M059J (cell line): Measurements from ENCODE around the gene ANGEL1. TPM values are rescaled to one million over a fixed set of nuclear protein-coding genes. Genes with fewer than 3 reads are reported as not detected.

Experiments used
- DNase-seq: peaks from one replicate; pipeline ENCODE4 v3.0.0-alpha.2; 2012; ENCODE audit warnings: low read depth
- total RNA-seq: library from RNA; depleted of rRNA; stranded (reverse); fragments of >200 nt; shearing (Covaris generic); gene quantifications from 2 replicates; pipeline ENCODE4 v1.2.3, GENCODE V29; 2014; rRNA removed

ANGEL1 gene, protein sequence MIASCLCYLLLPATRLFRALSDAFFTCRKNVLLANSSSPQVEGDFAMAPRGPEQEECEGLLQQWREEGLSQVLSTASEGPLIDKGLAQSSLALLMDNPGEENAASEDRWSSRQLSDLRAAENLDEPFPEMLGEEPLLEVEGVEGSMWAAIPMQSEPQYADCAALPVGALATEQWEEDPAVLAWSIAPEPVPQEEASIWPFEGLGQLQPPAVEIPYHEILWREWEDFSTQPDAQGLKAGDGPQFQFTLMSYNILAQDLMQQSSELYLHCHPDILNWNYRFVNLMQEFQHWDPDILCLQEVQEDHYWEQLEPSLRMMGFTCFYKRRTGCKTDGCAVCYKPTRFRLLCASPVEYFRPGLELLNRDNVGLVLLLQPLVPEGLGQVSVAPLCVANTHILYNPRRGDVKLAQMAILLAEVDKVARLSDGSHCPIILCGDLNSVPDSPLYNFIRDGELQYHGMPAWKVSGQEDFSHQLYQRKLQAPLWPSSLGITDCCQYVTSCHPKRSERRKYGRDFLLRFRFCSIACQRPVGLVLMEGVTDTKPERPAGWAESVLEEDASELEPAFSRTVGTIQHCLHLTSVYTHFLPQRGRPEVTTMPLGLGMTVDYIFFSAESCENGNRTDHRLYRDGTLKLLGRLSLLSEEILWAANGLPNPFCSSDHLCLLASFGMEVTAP
- total RNA-seq = 1.0 and 6.6 TPM in 2 replicates

DNA sequence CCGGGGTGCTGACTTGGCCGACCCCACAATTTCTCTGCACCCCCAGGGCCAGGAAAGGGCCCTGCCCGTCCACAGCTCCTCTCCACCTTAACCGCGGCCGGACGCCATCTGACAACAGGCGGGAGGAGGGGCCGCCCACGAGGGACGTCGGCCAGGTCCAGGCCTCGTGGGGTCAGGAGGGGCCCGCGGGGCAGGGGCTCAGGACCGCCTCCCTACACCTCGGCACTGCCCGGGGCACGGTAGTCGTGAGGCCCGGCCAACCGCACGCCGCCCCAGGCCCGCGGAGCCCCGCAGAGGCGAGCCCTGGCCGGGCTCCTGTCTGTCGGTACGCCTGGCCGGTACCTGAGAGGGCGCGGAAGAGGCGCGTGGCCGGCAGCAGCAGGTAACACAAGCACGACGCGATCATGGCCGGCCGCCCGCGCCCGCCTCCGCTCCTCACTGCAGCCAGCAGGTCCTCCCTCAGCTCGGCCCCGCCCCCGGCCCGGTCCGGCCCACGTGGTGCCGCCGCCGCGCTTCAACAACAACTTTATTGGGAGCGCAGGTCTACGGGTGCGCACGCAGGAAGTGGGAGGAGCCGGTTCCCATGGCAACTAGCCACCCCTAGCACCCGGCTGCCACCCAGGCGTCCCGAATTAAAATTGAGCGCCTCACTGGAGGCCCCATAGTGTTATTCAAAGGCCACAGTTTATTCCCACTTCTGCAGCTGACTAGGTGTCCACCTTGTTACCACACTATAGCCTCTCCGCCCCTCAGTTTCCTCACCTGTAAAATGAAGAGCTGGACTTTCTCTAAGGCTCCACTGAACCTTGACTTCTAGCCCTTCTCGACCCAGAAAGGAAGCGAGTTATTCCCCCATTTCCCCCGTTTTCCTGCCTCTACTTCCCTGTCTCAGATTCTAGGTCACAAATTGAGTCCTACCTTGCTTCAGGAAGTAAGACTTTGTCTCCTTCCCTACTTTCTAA lies at the start of gene ANGEL1:
TSS of gene ANGEL1 (minus strand) at position 461 of the 962 bp plus-strand sequence. CDS start at position 406, 55 bp downstream.
- DNase-seq = peak; percentile 89

DNA sequence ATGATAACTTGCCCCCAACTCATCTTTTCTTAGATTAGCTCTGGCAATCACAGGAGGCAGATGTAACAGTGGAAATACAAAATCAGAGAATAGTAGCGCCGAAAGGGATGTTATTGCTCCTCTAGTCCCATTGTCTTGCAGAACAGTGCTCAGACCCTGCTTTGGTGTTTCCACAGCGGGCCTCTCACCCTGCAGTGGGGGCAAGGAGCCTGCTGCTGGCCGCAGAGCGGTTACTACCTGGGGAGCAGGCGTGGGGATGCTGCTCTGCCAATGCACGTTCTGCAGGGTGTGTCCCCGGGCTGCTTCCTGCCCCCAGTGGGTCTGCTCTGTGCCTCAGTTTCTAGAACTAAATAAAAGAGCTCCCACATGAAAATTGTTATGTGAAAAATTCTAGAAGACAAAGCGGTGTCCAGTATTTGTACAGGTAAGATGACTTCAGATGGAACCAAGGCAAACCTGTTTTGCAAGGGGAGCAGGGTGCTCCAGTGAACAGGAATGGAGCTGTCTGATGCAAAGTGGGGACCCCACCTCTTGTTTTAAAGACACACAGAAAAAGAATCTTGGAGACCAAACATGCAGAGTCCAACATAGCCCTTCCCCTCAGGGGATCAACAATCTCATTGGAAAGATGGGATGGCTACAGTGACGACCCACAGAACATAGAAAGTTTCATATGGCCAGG lies 49.0 kb upstream of the ANGEL1 start:
- DNase-seq = no peak

DNA sequence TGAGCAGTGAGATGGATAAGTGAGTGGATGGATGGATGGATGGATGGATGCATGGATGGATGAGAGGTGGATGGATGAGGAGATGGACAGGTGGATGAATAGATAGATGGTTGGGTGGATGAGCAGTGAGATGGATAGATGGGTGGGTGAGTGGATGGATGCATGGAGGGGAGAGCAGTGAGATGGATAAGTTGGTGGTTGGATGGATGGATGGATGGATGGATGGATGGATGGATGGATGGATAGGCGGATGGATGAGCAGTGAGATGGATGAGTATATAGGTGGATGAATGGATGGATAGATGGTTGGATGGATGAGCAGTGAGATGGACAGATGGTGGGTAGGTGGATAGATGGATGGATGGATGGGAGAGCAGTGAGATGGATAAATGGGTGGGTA lies 44.1 kb upstream of the ANGEL1 start:
- no peak for DNase-seq

DNA sequence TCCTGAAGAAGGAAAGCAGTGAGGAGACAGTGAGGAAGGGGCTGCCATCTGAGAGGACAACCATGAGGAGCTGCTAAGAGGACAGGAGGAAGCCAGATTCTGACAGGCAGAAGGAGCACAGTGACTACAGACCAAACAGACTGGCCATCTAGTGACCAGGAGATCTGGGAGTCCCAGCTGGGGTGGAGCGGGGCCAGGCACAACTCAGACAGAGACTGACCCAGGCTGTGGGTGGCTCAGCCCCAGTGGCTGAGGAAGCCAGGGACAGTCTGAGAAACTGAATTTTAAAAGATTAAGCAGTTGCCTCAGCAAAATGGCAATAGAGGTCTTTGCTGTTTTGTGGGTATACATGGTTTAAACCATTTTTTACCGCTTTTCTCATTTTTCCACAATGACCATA lies 42.4 kb upstream of the ANGEL1 start:
- no peak for DNase-seq

DNA sequence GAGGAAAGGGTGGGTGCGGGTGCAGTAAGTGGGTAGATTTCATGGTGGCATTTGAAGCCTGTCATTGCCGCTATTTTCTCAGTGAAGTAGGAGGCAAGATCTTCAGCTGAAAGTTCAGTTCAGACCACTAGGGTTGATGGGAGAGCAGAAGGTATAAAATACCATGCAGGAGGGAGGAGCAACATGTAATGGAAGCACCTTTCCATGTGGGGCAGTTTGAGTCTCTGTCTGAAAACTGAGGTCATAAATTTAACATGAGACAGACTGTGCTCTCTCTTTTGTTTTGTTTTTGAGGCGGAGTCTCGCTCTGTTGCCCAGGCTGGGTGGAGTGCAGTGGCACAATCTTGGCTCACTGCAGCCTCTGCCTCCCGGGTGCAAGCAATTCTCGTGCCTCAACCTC lies 36.2 kb upstream of the ANGEL1 start:
- no peak for DNase-seq

DNA sequence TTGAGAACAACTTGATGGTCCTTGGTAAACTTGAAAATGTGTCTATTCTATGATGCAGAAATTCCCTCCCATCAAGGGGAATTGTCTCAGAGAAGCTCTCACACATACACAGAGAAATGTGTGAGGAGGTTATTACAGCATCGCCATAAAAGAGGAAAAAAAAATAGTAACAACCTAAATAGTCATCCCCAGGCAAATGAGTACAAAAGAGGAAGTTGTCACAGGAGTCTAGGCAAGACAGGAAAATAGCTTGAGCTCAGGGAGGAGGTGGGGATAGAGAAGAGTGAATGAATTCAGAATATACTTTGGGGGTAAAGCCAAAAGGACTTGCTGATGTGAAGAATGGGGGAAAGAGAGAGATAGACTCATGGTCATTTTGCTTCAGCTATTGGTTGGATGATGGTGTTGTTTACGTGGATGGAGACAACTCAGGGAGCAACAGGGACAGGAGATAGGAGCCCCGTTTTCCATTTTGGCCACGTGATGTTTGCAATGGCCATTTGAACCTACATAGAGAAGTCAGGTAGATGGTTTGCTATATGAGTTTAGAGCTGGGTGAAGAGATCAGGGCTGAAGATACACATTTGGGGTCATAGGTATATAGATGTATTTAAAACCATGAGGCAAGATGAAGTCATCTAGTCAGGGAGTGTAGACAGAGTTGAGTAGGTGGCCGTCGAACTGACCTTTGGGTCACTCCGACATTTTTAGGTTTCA lies 33.8 kb upstream of the ANGEL1 start:
- no peak for DNase-seq

DNA sequence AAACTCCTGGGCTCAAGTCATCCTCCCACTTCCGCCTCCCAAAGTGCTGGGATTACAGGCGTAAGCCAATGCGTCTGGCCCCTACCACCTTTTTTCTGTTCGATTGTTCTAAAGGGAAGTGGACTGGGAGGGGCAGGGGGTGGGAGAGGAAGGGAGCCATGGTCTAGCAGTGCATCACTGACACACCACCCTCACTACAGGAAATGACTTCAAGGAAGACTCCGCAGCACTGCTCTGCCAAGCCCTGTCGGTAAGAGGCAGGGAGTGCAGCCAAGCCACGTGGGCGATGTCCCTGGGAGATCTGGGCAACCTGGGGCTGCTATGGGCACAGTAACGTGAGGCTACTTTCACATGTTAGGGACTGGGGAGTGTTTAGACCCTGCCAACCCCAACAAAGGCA lies 31.5 kb upstream of the ANGEL1 start:
- peak; percentile 56 for DNase-seq

DNA sequence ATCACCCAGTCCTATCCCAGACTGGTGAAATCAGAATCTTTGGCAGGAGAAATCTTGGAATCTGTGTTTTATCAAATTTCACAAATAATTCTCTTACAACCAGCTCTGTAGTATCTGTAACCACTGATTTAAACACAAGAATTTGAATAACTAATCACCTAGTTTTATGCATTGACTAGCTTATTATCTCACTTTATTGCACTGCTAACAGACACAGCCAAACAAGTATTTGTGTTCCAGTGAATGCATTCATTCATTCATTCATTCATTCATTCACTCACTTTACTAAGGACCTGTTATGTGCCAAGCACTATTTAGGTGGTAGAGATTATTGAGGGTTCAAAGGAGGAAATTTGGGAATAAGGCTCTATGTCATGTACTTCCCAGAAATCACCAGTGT lies 29.7 kb upstream of the ANGEL1 start:
- DNase-seq = no peak

DNA sequence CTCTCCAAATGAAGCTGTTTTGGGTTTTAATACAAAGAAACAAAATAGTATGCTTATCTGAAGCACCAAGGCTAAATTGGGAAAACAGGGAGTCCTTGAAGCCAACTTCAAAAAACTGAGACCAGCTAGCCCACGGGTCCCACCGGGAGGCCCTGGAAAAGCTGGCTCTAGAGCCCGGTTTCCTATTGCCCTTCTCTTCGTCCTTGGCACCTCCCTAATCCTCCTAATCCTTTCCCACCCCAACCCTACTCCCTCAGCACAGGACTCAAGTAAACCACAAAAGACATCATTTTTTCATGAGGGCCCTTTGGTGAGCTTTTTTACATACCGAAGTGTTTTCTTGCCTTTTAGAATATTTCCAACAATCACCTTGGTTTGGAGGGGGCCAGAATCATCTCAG lies 24.8 kb upstream of the ANGEL1 start:
- DNase-seq = no peak

DNA sequence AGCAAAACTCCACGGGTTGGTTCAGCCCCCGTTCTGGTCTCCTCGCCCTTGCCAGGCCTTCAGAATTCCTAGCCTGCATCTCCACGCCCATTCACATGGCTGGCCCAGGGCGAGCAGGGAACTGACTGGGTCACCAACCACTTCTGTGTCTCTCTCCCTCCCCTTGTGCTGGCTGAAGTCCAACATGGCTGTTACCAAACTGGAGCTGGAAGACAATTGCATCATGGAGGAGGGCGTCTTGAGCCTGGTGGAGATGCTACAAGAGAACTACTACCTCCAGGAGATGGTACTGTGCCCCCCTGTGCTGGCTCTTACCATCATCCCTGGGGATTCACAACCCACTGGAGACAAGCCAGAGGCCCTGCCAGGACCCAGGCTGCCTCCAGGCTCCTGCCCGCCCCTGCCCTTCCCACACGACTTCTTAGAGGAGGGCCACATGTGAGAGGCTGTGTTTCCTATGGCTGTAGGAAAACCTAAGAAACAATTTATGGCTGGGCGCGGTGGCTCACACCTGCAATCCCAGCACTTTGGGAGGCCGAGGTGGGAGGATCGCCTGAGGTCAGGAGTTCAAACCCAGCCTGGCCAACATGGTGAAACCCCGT lies 23.4 kb upstream of the ANGEL1 start:
- no peak for DNase-seq

DNA sequence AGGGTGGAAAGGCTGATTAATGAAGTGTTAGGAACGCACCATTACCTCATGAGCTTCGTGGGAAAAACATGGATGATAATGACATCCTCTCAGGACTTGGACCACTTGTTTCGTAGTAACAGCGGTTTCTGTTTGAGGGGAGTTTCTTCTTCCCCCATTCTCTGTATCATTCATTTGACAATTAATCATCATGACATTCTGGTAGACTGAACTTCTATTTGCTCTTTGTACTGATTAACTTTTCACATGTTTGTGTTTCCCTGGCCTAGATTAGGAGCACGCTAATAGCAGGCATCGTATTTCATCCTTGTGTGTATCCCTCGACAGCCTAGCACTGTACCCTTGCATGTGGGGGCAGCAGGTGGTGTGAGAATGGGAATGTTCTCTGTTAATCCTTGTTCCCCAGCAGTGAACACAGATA lies 21.6 kb upstream of the ANGEL1 start:
- DNase-seq = no peak

DNA sequence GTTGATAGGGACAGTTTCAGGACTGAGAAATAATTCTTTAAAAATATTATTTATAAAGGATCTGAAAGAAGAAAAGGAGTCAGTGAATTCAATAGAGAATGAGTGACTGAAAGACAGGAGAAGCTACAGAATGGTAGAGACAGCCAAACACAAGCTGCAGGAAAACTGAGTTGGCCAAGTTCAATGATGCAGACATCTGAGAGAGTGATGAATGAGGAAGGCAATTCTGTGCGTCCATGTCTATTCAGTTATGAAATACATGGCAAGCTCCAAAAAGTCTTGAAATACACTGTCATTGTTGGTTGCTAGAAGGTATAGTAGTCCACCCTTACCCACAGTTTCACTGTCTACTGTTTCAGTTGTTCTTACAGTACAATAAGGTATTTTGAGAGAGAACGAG lies 20.3 kb upstream of the ANGEL1 start:
- DNase-seq = no peak

DNA sequence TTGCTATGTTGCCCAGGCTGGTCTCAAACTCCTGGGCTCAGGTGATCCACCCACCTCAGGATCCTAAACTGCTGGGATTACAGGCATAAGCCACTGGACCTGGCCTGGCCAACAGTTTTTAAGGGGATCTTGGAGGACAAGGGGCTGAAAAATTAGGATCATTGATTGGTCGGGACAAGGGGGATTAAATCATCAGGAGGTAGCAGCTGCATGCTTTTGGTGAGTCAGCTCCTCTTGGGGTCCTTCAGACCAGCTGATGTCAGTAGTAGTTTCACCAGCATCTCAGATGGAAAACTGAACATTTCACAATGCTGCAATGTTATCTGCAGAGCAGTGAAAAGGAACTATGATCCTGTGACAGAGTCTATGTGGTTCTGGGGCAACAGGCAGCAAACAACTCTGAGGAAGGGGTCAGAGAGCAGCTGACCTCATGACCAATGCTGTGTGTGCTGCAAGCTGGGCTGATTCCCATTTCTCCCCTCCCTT lies 19.9 kb upstream of the ANGEL1 start:
- DNase-seq = no peak

DNA sequence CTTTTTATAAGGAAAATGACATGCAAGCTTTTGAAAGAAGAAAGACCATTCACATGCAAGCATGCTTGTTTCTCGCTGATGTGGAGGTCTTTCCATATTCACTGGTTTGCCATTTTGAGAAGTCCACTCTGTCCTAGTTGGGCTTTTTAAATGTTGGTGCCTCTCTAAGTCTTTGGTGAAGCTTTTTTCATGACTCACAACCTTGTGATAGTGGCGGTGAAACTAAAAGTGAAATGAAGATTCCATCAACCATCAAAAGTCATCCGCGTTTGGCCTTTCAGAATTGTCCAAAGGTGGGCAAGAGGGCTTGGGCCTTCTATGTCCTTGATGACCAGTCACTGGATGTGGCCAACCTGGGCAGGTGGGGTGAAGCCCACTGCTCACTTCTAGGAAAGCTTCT lies 17.9 kb upstream of the ANGEL1 start:
- DNase-seq = no peak

DNA sequence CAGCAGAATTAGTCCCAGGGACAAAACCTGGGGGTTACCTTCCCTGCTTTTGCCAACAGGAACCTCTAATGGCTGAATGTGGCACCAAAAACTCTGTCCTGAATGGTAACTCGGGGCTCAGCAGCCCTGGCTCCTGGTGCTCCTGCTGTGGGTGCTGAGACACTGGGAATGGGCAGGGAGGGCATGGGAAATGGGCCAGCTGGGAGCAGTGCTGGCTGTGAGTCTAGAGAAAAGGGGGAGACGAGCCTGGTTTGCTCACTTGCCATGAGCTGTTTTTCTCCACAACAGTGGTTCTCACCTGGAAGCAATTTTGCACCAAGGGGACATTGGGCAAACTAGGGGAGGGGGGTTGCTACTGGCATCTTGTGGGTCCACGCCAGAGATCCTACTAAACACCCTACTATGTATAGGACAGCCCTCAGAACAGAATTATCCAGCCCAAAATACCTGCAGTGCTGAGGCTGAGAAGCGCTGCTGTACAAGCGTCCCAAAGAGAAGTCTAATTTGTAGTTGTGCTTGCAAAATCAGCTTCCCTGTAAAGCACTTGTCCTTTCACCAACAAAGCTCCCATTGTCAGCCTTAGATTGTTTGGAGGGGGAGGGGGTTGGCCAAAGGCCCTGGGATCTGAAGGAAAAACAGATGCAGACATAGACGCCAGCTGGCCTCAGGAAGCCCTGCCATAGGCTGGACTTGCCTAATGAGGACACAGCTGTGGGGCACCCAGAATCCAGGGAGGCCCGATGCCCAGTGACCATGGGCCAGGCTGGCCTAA lies 17.2 kb upstream of the ANGEL1 start:
- no peak for DNase-seq

DNA sequence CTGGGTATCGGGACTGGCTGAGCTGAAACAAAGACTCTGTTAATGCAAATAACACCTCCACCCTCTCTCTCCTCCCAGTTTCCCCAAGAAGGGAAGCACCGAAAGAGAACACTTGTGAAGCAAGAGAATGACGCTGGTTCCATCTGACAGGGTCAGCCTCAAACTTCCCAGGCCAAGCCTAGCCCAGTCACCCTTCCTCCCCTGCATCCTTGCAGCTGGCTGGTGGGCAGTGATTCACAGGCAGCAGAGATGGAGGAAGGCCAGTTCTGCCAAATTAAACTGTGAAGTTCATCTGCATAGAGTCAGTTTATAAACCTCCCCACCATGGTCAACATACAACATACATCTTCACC lies 16.3 kb upstream of the ANGEL1 start:
- DNase-seq = no peak

DNA sequence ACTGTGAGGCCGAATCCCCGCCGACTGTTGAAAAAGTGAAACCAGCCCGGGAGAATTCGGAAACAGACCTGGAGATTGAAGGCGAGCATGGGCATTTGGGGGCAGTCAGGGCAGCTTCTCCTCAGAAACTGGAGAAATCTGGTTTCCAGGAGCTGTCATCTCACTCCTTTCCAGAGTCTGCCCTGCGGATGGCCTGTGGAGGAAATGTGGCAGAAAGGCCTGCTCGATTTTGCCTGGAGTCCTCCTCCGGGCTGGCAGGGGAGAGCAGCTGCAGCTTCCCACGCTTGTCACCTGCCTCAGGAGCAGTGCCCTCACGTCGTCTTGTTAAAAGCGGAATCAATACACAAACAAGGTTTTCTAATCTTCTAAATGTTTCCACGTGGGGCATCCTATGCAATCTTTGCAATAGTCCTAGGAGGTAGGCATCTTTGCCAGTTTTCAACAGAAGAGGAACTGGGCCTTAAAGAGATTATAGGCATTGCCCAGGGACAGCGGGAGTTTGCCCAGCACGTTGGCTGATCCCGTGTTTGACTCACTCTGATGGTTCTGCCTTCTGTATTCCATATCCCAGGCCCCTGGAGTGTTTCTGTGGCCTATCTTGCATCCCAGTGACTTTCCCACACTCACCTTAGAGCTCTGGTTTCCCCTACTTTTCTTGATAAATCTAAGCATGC lies 15.8 kb upstream of the ANGEL1 start:
- DNase-seq = no peak

DNA sequence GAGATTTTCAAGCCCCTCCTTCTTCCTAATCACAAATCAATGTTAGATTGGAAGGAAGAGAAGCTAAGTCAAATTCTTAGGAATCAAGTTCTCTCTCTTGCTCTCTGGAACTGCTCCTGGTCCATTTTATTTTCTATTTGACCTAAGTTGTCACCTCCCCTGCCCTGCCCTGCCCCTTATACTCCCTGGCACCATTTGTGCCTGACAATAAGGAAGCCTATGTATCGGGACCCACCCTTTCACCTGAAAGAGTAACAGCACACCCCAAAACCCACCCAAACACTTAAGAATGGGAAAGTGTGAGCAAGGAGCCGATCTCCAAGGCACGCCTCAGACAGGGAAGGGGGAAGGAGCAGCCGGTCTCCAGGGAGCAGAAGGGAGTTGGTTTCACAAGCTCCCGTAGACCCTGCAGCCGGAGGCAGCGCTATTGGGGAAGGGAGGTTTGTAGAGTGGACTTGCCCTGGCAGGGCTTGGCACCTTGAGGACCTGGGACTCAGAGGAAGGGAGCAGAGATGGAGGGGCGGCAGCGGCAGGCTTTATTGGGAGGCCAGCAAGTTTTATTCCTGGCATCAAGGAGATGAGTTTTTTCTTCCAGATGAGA lies 15.1 kb upstream of the ANGEL1 start:
- DNase-seq = no peak

DNA sequence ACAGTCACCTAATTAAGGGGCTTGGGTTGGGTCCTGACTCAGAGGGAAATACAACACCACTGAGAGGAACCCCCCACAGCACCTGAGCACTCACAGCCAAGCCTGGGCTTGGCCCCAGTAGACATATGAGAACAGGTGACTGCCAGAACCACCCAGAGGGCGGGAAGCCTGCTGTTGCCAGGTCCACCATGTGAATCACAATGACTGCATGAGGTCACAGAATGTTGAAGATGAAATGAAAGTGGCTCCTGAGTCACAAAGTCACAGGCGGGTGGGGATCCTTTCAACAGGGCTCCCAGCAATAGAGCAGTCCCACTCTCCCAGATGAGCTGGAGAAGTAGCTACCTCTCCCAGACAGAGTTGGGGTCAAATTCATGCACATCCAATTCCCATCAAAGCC lies 13.4 kb upstream of the ANGEL1 start, which contains the start of gene LRRC74A:
TSS of gene LRRC74A (plus strand) at position 287 of the 400 bp plus-strand sequence. CDS start 290 bp downstream, outside the sequence.
- no peak for DNase-seq
